PFSK-1 (cell line): Measurements from ENCODE around the gene ATRNL1.

Experiments used
- FOXP2 ChIP-seq: optimal IDR thresholded peaks from 2 replicates; pipeline ENCODE3; 2011; ENCODE audit warnings: borderline replicate concordance, control low read depth, inconsistent platforms; ENCODE audit not compliant: insufficient read depth; ENCODE audit errors: extremely low read length, extremely low read depth
- POLR2AphosphoS5 ChIP-seq: IDR thresholded peaks from 2 replicates; pipeline ENCODE4 v1.6.1; 2012; ENCODE audit warnings: low read depth, mild to moderate bottlenecking, control low read depth, low read length, moderate library complexity
- SIN3A ChIP-seq: IDR thresholded peaks from 2 replicates; pipeline ENCODE4 v1.6.1; 2012; ENCODE audit warnings: mild to moderate bottlenecking, low read length, moderate library complexity, borderline replicate concordance; ENCODE audit not compliant: insufficient read depth
- TAF1 ChIP-seq: IDR thresholded peaks from 2 replicates; pipeline ENCODE4 v1.6.1; 2012; ENCODE audit warnings: low read length, control low read depth, borderline replicate concordance; ENCODE audit not compliant: insufficient read depth
- TF ChIP-seq, protein P1 (sequence below), 2 experiments: IDR thresholded peaks; 2 replicates each; pipeline versions ENCODE4 v1.6.1 to v1.8.0; 2011 to 2012; ENCODE audit warnings: low read depth in 2 of 2, low read length in 2 of 2, control low read depth in 1 of 2, inconsistent platforms in 1 of 2, mild to moderate bottlenecking in 1 of 2, moderate library complexity in 1 of 2; ENCODE audit not compliant: insufficient read depth in 1 of 2

Gene ATRNL1

DNA sequence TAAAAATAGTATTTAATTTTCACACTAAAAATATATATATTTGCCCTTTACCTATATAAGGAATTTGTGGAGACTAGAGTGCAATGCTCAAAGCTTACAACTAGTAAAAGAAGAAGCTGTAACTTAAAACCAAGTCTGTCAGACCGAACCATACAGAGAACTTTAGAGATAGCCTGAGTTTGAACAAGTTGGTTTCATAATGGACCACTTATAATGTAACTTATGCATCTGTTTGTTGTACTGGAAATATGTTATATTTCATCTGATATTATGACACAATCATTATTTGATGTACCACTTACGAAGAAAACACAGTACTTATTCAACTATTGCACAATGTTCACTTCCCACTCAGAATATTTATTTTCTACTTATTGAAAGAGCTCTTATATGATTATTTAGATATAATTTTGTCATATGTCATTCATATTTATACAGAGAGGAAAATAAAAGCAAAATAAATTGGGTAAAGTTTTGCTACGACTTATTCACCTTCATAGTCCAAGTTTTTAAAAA lies 462.8 kb downstream of the ATRNL1 start:
- TF ChIP-seq SIN3A (no peak), TAF1 (no peak), FOXP2 (no peak), POLR2AphosphoS5 (no peak)
- TF ChIP-seq, protein P1, sequence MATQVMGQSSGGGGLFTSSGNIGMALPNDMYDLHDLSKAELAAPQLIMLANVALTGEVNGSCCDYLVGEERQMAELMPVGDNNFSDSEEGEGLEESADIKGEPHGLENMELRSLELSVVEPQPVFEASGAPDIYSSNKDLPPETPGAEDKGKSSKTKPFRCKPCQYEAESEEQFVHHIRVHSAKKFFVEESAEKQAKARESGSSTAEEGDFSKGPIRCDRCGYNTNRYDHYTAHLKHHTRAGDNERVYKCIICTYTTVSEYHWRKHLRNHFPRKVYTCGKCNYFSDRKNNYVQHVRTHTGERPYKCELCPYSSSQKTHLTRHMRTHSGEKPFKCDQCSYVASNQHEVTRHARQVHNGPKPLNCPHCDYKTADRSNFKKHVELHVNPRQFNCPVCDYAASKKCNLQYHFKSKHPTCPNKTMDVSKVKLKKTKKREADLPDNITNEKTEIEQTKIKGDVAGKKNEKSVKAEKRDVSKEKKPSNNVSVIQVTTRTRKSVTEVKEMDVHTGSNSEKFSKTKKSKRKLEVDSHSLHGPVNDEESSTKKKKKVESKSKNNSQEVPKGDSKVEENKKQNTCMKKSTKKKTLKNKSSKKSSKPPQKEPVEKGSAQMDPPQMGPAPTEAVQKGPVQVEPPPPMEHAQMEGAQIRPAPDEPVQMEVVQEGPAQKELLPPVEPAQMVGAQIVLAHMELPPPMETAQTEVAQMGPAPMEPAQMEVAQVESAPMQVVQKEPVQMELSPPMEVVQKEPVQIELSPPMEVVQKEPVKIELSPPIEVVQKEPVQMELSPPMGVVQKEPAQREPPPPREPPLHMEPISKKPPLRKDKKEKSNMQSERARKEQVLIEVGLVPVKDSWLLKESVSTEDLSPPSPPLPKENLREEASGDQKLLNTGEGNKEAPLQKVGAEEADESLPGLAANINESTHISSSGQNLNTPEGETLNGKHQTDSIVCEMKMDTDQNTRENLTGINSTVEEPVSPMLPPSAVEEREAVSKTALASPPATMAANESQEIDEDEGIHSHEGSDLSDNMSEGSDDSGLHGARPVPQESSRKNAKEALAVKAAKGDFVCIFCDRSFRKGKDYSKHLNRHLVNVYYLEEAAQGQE (IDR thresholded peaks at IDR 0.05; ENCODE audit: insufficient read depth in 1 of 2, low read depth in 2 of 2, low read length in 2 of 2), result no peak

DNA sequence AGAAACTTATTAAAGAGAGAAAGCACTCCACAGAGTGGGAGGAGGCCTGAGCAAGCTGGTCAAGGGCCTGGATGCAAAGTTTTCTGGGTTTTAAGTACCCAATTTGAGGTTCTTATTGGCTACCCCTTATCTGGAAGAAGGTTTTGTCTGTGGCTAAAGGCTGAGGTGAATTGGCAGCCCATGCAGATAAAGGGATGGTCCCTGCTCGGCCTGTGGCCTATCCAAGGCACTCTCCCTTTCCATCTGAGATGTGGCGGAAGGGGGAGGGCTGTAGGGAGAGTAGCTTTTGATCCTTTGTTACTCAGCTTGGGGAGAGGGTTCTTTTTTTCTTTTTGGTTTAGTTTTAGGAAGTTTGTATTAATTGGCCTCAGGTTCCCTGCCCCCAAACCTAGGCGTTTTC lies 465.1 kb downstream of the ATRNL1 start:
- no peak for TF ChIP-seq TAF1
- TF ChIP-seq, protein P1 (IDR thresholded peaks at IDR 0.05; ENCODE audit: insufficient read depth in 1 of 2, low read depth in 2 of 2, low read length in 2 of 2), result no peak
- no peak for TF ChIP-seq FOXP2
- TF ChIP-seq POLR2AphosphoS5, result no peak
- no peak for TF ChIP-seq SIN3A

DNA sequence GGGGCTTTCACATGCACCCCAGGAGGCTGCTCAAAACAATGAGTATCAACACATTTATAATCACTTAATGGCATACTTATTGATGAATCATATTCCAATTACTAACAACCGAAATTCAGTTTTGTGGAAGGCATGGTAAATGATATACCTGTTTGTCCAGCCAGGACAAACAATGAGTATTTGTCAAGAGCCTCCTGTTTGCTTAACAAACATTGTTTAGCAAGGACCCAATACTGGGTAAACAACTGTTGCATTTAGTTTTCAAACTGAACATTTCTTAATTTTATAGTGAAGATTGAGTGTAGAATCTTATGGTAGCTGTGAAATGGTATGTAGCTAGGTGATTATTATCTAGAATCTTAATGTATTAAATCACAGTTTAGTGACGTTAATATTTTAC lies 473.7 kb downstream of the ATRNL1 start:
- no peak for TF ChIP-seq FOXP2
- TF ChIP-seq POLR2AphosphoS5, result no peak
- TF ChIP-seq SIN3A, result no peak
- no peak for TF ChIP-seq TAF1
- TF ChIP-seq, protein P1 (IDR thresholded peaks at IDR 0.05; ENCODE audit: insufficient read depth in 1 of 2, low read depth in 2 of 2, low read length in 2 of 2), result no peak

DNA sequence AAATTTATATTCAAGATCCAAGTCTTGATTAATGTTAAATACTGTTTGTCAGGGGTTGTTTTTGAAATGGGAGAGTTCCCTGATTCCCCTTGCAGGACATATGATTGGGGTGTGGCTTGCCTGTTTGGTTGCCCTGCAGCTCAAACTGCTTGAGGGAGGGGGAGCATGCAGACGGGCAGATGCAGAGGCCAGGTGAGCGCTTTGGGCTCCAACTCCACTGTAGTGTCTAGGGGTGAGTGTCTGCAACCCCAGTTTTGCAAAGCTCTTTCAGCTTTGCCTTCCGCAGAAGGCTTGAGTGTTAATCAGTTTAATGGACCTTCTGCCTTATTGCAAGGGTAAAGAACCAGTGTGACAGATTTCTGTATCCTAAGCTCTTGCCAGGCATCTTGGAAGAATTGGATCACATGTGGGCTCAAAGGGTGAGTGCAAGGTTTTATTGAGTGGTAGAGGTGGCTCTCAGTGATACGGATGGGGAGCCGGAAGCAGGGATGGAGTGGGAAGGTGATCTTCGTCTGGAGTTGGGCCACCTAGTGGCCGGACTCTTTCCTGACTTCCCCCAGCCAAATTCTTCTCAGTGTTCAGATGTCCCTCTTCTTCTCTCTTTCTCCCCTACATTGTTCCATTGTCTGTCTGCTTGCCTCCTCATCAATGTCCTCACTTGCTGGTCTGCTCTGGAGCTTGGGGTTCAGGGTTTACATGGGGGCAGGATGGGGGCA lies 479.7 kb downstream of the ATRNL1 start:
- TF ChIP-seq POLR2AphosphoS5 (no peak), TAF1 (no peak), FOXP2 (no peak), SIN3A (no peak)
- TF ChIP-seq, protein P1 (IDR thresholded peaks at IDR 0.05; ENCODE audit: insufficient read depth in 1 of 2, low read depth in 2 of 2, low read length in 2 of 2), result no peak

DNA sequence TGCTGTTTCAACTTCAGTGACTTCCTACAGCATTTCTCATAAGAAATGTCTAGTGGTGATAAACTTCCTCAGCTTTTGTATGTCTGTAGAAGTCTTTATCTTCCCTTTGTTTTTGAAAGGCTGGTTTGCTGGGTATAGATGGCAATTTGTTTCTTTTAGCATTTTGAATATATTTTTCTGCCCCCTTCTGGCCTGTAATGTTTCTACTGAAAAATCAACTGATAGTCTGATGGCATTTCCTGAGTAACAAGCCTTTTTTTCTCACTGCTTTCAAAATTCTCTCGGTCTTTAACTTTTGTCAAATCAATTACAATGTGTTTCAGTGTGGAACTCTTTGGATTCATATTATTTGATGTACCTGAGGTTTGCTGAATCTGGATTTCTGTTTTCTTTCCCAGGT lies 487.1 kb downstream of the ATRNL1 start:
- TF ChIP-seq SIN3A, result no peak
- TF ChIP-seq FOXP2, result no peak
- no peak for TF ChIP-seq POLR2AphosphoS5
- no peak for TF ChIP-seq TAF1
- TF ChIP-seq, protein P1 (IDR thresholded peaks at IDR 0.05; ENCODE audit: insufficient read depth in 1 of 2, low read depth in 2 of 2, low read length in 2 of 2), result no peak
